H1 (cell line): ENCODE results near the gene MMP21. TPM values are rescaled to one million over a fixed set of nuclear protein-coding genes. Genes with fewer than 3 reads are reported as not detected.

ENCODE experiments used
- CTCF ChIA-PET: fragments of 300-600 bp; sonication (Branson Sonifier 250); formaldehyde crosslinking; loops from one replicate; lab custom pipeline; 2021; ENCODE audit not compliant: partially characterized antibody; lab: Charles Lee
- POLR2A ChIA-PET: fragments of 300-600 bp; sonication (Branson Sonifier 250); formaldehyde crosslinking; loops from one replicate; lab custom pipeline; 2021; ENCODE audit warnings: inconsistent platforms; ENCODE audit not compliant: partially characterized antibody; lab: Charles Lee
- DNase-seq, 2 experiments: peaks; one replicate each; pipeline versions ENCODE4 v3.0.0 to v3.0.0-alpha.2; 2010 to 2022; ENCODE audit warnings: low spot score in 2 of 2, low read depth in 1 of 2, mixed read lengths in 1 of 2
- FAIRE-seq: peaks from 2 replicates; lab custom pipeline; 2011; peaks lifted over from hg19 to GRCh38; lab: Jason Lieb, UNC
- H2AFZ ChIP-seq: 2 replicates; pipeline ENCODE4 v1.8.1; 2012; ENCODE audit warnings: low read length, inconsistent platforms
- H2AK5ac ChIP-seq: 2 replicates; pipeline ENCODE4 v1.6.1; 2013; ENCODE audit warnings: low read depth, low read length
- H2BK120ac ChIP-seq: replicated peaks from 2 replicates; pipeline ENCODE3; 2013; ENCODE audit warnings: low read depth, low read length, inconsistent platforms
- H2BK12ac ChIP-seq: 2 replicates; pipeline ENCODE4 v1.6.1; 2013; ENCODE audit warnings: low read depth, low read length
- H2BK15ac ChIP-seq: 2 replicates; pipeline ENCODE4 v1.6.1; 2013; ENCODE audit warnings: low read length
- H2BK20ac ChIP-seq: 2 replicates; pipeline ENCODE4 v1.6.1; 2013; ENCODE audit warnings: low read length
- H2BK5ac ChIP-seq: 2 replicates; pipeline ENCODE4 v1.6.1; 2013; ENCODE audit warnings: low read depth, low read length
- H3K14ac ChIP-seq: 2 replicates; pipeline ENCODE4 v1.6.1; 2013; ENCODE audit warnings: inconsistent platforms; ENCODE audit not compliant: insufficient read length
- H3K18ac ChIP-seq: 2 replicates; pipeline ENCODE4 v1.6.1; 2013; ENCODE audit warnings: low read length; ENCODE audit errors: extremely low read depth
- H3K23ac ChIP-seq: 2 replicates; pipeline ENCODE4 v1.6.1; 2013; ENCODE audit warnings: inconsistent platforms; ENCODE audit not compliant: insufficient read length
- H3K23me2 ChIP-seq: 2 replicates; pipeline ENCODE4 v1.6.1; 2013; ENCODE audit warnings: low read depth, low read length
- H3K27ac ChIP-seq: 2 replicates; pipeline ENCODE4 v1.6.1; 2011; ENCODE audit warnings: low read depth, low read length, inconsistent platforms
- H3K27me3 ChIP-seq, 4 experiments: replicated peaks in 1 of 4; 1 replicate in 1 of 4; 2 replicates in 3 of 4; pipeline versions ENCODE4 v1.6.1 to v1.8.1; 2011 to 2013; ENCODE audit warnings: low read length in 3 of 4, mild to moderate bottlenecking in 3 of 4, inconsistent platforms in 2 of 4, mixed read lengths in 2 of 4, moderate library complexity in 1 of 4; ENCODE audit not compliant: control insufficient read depth in 3 of 4, insufficient read depth in 3 of 4; ENCODE audit errors: extremely low read depth in 1 of 4
- H3K36me3 ChIP-seq, 4 experiments: 2 replicates each; pipeline versions ENCODE4 v1.6.1 to v1.8.1; 2011 to 2013; ENCODE audit warnings: mild to moderate bottlenecking in 4 of 4, low read length in 3 of 4, moderate library complexity in 2 of 4, control low read depth in 1 of 4, inconsistent platforms in 1 of 4; ENCODE audit not compliant: insufficient read depth in 4 of 4, control insufficient read depth in 2 of 4
- H3K4ac ChIP-seq: replicated peaks from 2 replicates; pipeline ENCODE3; 2013; ENCODE audit warnings: low read length, low read depth, mixed read lengths, inconsistent platforms; ENCODE audit not compliant: insufficient read length
- H3K4me1 ChIP-seq, 4 experiments: replicated peaks in 1 of 4; 1 replicate in 1 of 4; 2 replicates in 3 of 4; pipeline versions ENCODE4 v1.6.1 to v1.8.1; 2011 to 2013; ENCODE audit warnings: low read length in 3 of 4, inconsistent platforms in 2 of 4, mixed read lengths in 1 of 4; ENCODE audit not compliant: insufficient read depth in 4 of 4, control insufficient read depth in 3 of 4
- H3K4me2 ChIP-seq, 2 experiments: 2 replicates each; pipeline versions ENCODE4 v1.6.1 to v1.8.1; 2011 to 2013; ENCODE audit warnings: low read depth in 2 of 2, low read length in 2 of 2, control low read depth in 1 of 2, inconsistent platforms in 1 of 2, mild to moderate bottlenecking in 1 of 2; ENCODE audit not compliant: insufficient read depth in 1 of 2
- H3K4me3 ChIP-seq, 4 experiments: fragments of 200-600, 300-600 bp in 1 of 4; sonication (generic), shearing (Covaris generic), sonication (Bioruptor Twin) in 1 of 4; 2 replicates each; pipeline versions ENCODE4 v1.5.1 to v1.8.1; 2011 to 2016; ENCODE audit warnings: low read length in 4 of 4, low read depth in 3 of 4, control low read depth in 2 of 4, inconsistent platforms in 2 of 4, mild to moderate bottlenecking in 2 of 4, mixed read lengths in 1 of 4, moderate library complexity in 1 of 4; ENCODE audit not compliant: insufficient read depth in 2 of 4; ENCODE audit errors: extremely low read depth in 1 of 4
- H3K56ac ChIP-seq: replicated peaks from 2 replicates; pipeline ENCODE3; 2013; ENCODE audit warnings: low read depth, mild to moderate bottlenecking, mixed read lengths, low read length, inconsistent platforms; ENCODE audit not compliant: insufficient read length
- H3K79me1 ChIP-seq: 2 replicates; pipeline ENCODE4 v1.6.1; 2013; ENCODE audit warnings: low read depth, low read length, control low read depth
- H3K79me2 ChIP-seq, 2 experiments: 2 replicates each; pipeline versions ENCODE4 v1.6.1 to v1.8.1; 2012 to 2013; ENCODE audit warnings: low read length in 2 of 2, mild to moderate bottlenecking in 2 of 2, inconsistent platforms in 1 of 2; ENCODE audit not compliant: insufficient read depth in 2 of 2, control insufficient read depth in 1 of 2
- H3K9ac ChIP-seq, 4 experiments: replicated peaks in 1 of 4; 1 replicate in 1 of 4; 2 replicates in 3 of 4; pipeline versions ENCODE4 v1.6.1 to v1.8.1; 2011 to 2013; ENCODE audit warnings: low read depth in 3 of 4, low read length in 3 of 4, control low read depth in 2 of 4, mild to moderate bottlenecking in 2 of 4, moderate library complexity in 2 of 4, inconsistent platforms in 1 of 4; ENCODE audit errors: extremely low read depth in 1 of 4
- H3K9me3 ChIP-seq, 2 experiments: 2 replicates each; pipeline versions ENCODE4 v1.6.1 to v1.8.1; 2012 to 2013; ENCODE audit warnings: mild to moderate bottlenecking in 2 of 2, moderate library complexity in 2 of 2, control low read depth in 1 of 2, inconsistent platforms in 1 of 2, low read depth in 1 of 2, low read length in 1 of 2, mixed read lengths in 1 of 2; ENCODE audit not compliant: insufficient read depth in 2 of 2
- H4K20me1 ChIP-seq, 2 experiments: replicated peaks in 1 of 2; 2 replicates each; pipeline versions ENCODE3 to v1.8.1; 2011 to 2013; ENCODE audit warnings: inconsistent platforms in 2 of 2, low read length in 2 of 2, mild to moderate bottlenecking in 1 of 2; ENCODE audit not compliant: insufficient read depth in 2 of 2, control insufficient read depth in 1 of 2
- H4K5ac ChIP-seq: 2 replicates; pipeline ENCODE4 v1.6.1; 2013; ENCODE audit warnings: low read length, low read depth, mixed read lengths, inconsistent platforms; ENCODE audit not compliant: insufficient read length
- H4K8ac ChIP-seq: 2 replicates; pipeline ENCODE4 v1.8.0; 2013; ENCODE audit warnings: mild to moderate bottlenecking, moderate library complexity, low read length, inconsistent platforms; ENCODE audit not compliant: insufficient read depth; ENCODE audit errors: extremely low read depth
- H4K91ac ChIP-seq: replicated peaks from 2 replicates; pipeline ENCODE3; 2013; ENCODE audit warnings: low read length, mixed read lengths, inconsistent platforms; ENCODE audit not compliant: insufficient read length
- BACH1 ChIP-seq: IDR thresholded peaks from 2 replicates; pipeline ENCODE4 v1.6.1; 2012; ENCODE audit warnings: low read length, improper control_type of control experiment
- KDM4A ChIP-seq: IDR thresholded peaks from one replicate; pipeline ENCODE4 v1.7.1; 2012; ENCODE audit warnings: low read depth, mild to moderate bottlenecking, moderate library complexity, low read length, inconsistent platforms; ENCODE audit not compliant: severe bottlenecking
- RXRA ChIP-seq: IDR thresholded peaks from 2 replicates; pipeline ENCODE4 v1.6.1; 2011; ENCODE audit warnings: low read depth, mild to moderate bottlenecking, low read length, moderate library complexity; ENCODE audit not compliant: insufficient read depth
- SP2 ChIP-seq: IDR thresholded peaks from 2 replicates; pipeline ENCODE4 v1.6.1; 2012; ENCODE audit warnings: mild to moderate bottlenecking, low read length, inconsistent platforms
- WGBS, 2 experiments: shearing (Covaris generic) in 1 of 2; methylation state at CpG; one replicate each; pipeline versions ENCODE4 v1.1.6 to v1.1.7; 2013 to 2015; ENCODE audit warnings: low lambda C conversion rate in 2 of 2, mixed read lengths in 2 of 2, inconsistent platforms in 1 of 2, low coverage in 1 of 2, missing lambda C conversion rate in 1 of 2; ENCODE audit not compliant: insufficient replicate concordance in 2 of 2, insufficient coverage in 1 of 2, insufficient read length in 1 of 2; ENCODE audit errors: extremely low coverage in 1 of 2, missing lambda C conversion rate in 1 of 2; 5-methylcytosine and 5-hydroxymethylcytosine counted together
- polyA plus RNA-seq, 7 experiments: library from polyadenylated mRNA; depleted of rRNA in 3 of 7; stranded (reverse) in 5 of 7; unstranded in 2 of 7; fragments of >200 nt in 5 of 7; fragments of 200-250 nt in 2 of 7; gene quantifications; 1 replicate in 5 of 7; 2 replicates in 1 of 7; 4 replicates in 1 of 7; pipeline versions ENCODE4 v1.2.1 to v1.2.3, GENCODE V29; 2011 to 2013; ENCODE audit warnings: missing spikeins in 2 of 7, mixed read lengths in 2 of 7
- total RNA-seq: library from RNA; stranded (reverse); fragmentation: NEBNext Ultra II Directional; extraction: Animal tissue kit (Norgen Biotek cat#: 25700); gene quantifications from 2 replicates; pipeline ENCODE4 v1.2.1, GENCODE V29; 2021

MMP21 gene
- total and polyA plus RNA-seq, 2 of the 8 experiments (the other 6 are each of a cell fraction or from before 2014, with no cell fraction given) = not detected

DNA sequence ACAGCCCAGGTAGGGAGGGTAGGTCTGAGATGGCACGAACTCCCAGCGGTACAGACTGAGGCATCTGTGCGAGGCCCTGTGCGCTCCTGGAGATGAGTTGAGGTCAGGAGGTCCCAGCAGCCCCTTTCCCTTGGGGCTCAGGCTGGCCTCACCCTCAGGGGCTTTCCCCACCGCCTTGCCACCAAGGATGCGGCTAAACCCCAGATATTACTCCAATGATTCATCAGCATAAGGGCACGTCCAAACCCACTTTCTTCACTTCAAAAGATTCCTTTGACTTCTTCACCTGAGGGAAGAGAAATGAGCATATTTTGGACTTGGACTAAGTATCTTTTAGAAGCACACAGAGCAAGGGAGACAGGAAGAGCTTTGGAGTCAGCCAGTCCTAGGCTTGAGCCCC, 27.1 kb upstream of the MMP21 start:
- Histone ChIP-seq H2BK120ac (no peak overlapping the region), H3K56ac (no peak overlapping the region), H3K79me1 (no peaks in the 10 kb centered on the region), H3K9me3 (no peaks in the 10 kb centered on the region), H3K4me2 (no peak overlapping the region), H2AK5ac (no peak overlapping the region), H4K20me1 (peaks cover under 1 to 3% of the 10 kb centered on the region in 2 experiments), H3K4ac (no peak overlapping the region), H4K91ac (no peak overlapping the region), H3K79me2 (no peaks in the 10 kb centered on the region), H2BK5ac (no peak overlapping the region), H3K23ac (no peak overlapping the region), H3K14ac (no peak overlapping the region), H4K5ac (no peak overlapping the region), H3K27me3 (no peaks in the 10 kb centered on the region), H3K4me1 (peaks cover 0 to 5% (median 0%) of the 10 kb centered on the region in 4 experiments; a peak in 1 of 7 replicates), H4K8ac (no peak overlapping the region), H3K18ac (no peak overlapping the region), H3K9ac (no peak overlapping the region), H3K36me3 (peaks cover 2 to 29% (median 17%) of the 10 kb centered on the region in 4 experiments; a peak in 7 of 8 replicates), H2BK12ac (no peak overlapping the region), H2AFZ (no peak overlapping the region), H3K4me3 (no peak overlapping the region), H2BK20ac (no peak overlapping the region), H3K23me2 (no peaks in the 10 kb centered on the region), H2BK15ac (no peak overlapping the region), H3K27ac (no peak overlapping the region)
- POLR2A ChIA-PET = no interaction called here
- CTCF ChIA-PET = interaction anchor here (1.1 kb wide), 1 partner anchor 66 kb away, joined by 3 read pairs; no protein-coding TSS in a partner anchor
- no peak for TF ChIP-seq RXRA
- no peak for TF ChIP-seq BACH1
- TF ChIP-seq SP2 = no peak
- no peak for TF ChIP-seq KDM4A
- DNase-seq (no peak), FAIRE-seq (no peak)
- 89% methylated on average over 7 of the region's 7 CpGs; no CpG with 5 or more reads in 1 of the 2 experiments for WGBS, 2 experiments
